ENCODE measurements around the gene ZMAT5. TPM values are rescaled to one million over a fixed set of nuclear protein-coding genes. Genes with fewer than 3 reads are reported as not detected.

The ZMAT5 gene
- total RNA-seq, 1 donor from 2014 or later = 18.3 TPM

GRCh38 chr22:29689206-29689879 is 77.5 kb downstream of the ZMAT5 start:
- Histone ChIP-seq H3K27ac (no peak overlapping the region), H3K27me3 (ENCODE audit: low read depth) (no peaks in the 10 kb centered on the region), H3K4me3 (no peak overlapping the region), H3K9me3 (no peaks in the 10 kb centered on the region), H3K36me3 (peaks cover 52% of the 10 kb centered on the region), H3K4me1 (no peaks in the 10 kb centered on the region)
- intact Hi-C loops (cut with DNase I) = no loop called here
- ATAC-seq (no peak), DNase-seq (no peak)
- TF ChIP-seq, protein P1, sequence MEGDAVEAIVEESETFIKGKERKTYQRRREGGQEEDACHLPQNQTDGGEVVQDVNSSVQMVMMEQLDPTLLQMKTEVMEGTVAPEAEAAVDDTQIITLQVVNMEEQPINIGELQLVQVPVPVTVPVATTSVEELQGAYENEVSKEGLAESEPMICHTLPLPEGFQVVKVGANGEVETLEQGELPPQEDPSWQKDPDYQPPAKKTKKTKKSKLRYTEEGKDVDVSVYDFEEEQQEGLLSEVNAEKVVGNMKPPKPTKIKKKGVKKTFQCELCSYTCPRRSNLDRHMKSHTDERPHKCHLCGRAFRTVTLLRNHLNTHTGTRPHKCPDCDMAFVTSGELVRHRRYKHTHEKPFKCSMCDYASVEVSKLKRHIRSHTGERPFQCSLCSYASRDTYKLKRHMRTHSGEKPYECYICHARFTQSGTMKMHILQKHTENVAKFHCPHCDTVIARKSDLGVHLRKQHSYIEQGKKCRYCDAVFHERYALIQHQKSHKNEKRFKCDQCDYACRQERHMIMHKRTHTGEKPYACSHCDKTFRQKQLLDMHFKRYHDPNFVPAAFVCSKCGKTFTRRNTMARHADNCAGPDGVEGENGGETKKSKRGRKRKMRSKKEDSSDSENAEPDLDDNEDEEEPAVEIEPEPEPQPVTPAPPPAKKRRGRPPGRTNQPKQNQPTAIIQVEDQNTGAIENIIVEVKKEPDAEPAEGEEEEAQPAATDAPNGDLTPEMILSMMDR (IDR thresholded peaks at IDR 0.05) = no peak

- Histone ChIP-seq H3K27ac (no peak overlapping the region), H3K27me3 (ENCODE audit: low read depth) (no peaks in the 10 kb centered on the region), H3K9me3 (no peaks in the 10 kb centered on the region), H3K36me3 (peaks cover 80% of the 10 kb centered on the region), H3K4me3 (no peak overlapping the region), H3K4me1 (no peaks in the 10 kb centered on the region)
- DNase-seq (no peak), ATAC-seq (no peak)
- intact Hi-C loops (cut with DNase I) = no loop called here
- TF ChIP-seq, protein P1 (IDR thresholded peaks at IDR 0.05) = no peak
Observed at GRCh38 chr22:29684244-29684643, 82.6 kb downstream of the ZMAT5 start.

GRCh38 chr22:29683536-29683935 is 83.3 kb downstream of the ZMAT5 start:
- no peak for DNase-seq

More at GRCh38 chr22:29683536-29683935, 83.3 kb downstream of the ZMAT5 start:
- ATAC-seq = no peak
- intact Hi-C loops (cut with DNase I) = no loop called here
- Histone ChIP-seq H3K9me3 (no peaks in the 10 kb centered on the region), H3K27ac (no peak overlapping the region), H3K27me3 (ENCODE audit: low read depth) (no peaks in the 10 kb centered on the region), H3K4me1 (no peaks in the 10 kb centered on the region), H3K36me3 (peaks cover 86% of the 10 kb centered on the region), H3K4me3 (no peak overlapping the region)
- TF ChIP-seq, protein P1 (IDR thresholded peaks at IDR 0.05) = no peak

Other genes starting within 250 kb of the ZMAT5 start
- gene THOC5, start 213.2 kb downstream of the ZMAT5 start, total RNA-seq = 34.4 TPM
- gene NIPSNAP1, start 185.9 kb downstream of the ZMAT5 start, total RNA-seq = 22.3 TPM
- gene NF2, start 163.4 kb downstream of the ZMAT5 start, total RNA-seq = 42.4 TPM
- gene CABP7, start 47.0 kb downstream of the ZMAT5 start, total RNA-seq = not detected
- gene UQCR10, start 362 bp upstream of the ZMAT5 start, total RNA-seq = 80.3 TPM
- 65.4 TPM for gene ASCC2, start 71.3 kb upstream of the ZMAT5 start, total RNA-seq
- gene MTMR3, start 116.2 kb upstream of the ZMAT5 start, total RNA-seq = 58.9 TPM

Data from lower lobe of right lung (tissue), 2 donors.